GM03348 (cell line): Measurements from ENCODE around the gene EML5.
"Not testable (repeated sequence)": the region's sequence is repeated elsewhere in the genome, so short reads cannot be mapped to it uniquely, and the experiment has no call there.

Experiments used
- DNase-seq: peaks from one replicate; pipeline ENCODE4 v3.0.0; 2012; ENCODE audit warnings: low spot score

The EML5 gene

DNA sequence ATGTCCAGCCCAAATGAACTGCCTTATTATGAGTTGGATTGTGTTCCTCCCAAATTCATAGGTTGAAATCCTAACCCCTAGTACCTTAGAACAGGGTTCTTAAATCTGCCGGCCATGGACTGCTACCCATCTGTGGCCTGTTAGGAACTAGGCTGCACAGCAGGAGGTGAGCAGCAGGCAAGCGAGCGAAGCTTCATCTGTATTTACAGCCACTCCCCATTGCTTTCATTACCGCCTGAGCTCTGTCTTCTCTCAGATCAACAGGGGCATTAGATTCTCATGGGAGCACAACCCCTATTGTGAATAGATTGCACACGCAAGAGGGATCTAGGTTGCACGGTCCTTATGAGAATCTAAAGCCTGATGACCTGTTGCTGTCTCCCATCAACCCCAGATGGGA, 9.8 kb upstream of the EML5 start:
- no peak for DNase-seq

DNA sequence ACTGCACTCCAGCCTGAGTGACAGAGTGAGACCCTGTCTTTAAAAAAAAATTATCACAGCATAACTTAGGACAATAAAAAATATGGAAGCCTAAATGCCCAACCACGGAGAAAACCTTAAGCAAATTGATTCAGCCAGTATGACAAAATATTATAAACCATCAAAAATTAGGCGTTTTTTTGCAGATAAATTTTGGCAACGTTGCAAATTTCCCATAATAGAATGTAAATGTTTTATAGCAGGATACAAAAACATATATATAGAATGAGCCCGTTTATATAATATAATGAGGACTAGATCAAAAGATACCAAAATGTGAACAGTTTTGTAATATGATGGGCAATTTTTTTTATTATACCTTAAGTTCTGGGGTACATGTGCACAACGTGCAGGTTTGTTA, 6.8 kb upstream of the EML5 start:
- no peak for DNase-seq

DNA sequence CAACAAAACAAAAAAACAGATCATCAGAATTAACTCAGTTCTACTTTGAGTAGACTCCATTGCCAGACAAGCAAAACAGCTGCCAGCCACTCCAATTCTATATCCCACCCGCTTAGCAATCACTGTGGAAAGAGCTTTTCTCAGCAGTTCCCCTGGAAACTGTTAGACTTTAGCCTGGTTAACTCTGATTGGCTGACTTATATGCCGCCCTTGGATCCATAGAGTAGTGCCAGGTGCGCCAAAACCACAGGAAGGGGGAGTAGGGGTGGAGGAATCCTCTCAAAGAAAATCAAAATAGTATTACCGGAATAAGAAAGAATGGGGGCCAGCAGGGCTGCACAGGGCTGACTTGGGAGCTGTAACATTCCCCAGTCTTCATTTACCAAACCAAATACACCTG, 5.4 kb upstream of the EML5 start:
- DNase-seq: no peak

DNA sequence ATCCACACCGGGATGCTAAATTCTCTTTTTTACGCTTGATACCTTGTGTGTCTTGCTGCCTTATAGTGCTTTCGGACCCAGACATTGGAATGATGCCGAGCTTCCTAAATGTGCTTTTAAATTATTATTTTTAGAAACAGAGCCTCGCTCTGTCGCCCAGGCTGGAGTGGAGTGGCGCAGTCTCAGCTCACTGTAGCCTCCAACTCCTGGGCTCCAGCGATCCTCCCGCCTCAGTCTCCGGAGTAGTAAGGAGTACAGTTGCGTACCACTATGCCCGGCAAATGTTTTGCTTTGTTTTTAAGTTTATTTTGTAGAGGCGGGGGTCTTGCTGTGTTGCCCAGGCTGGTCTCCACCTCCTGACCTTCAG, 489 bp upstream of the EML5 start:
- DNase-seq: no peak

- DNase-seq: peak; percentile 1
Observed at GRCh38 chr14:88791629-88792472, 902 bp downstream of the EML5 start.

DNA sequence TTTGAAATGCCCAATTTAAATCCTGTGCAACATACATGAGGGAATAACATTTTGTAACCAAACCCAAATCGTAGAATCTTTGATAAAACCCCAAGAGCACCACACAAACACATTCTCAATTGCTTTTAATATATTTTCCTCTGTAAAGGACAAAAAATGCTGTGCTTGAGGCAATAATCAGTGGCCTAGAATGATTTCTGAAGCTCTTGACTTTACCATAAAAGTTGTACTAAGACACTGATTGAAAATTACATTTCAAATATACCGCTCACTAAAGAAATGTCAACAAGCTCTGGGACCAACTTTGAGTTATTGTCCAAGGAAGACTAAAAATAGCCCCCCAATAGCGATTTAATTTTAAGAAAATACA, 1.5 kb downstream of the EML5 start:
- no peak for DNase-seq

DNA sequence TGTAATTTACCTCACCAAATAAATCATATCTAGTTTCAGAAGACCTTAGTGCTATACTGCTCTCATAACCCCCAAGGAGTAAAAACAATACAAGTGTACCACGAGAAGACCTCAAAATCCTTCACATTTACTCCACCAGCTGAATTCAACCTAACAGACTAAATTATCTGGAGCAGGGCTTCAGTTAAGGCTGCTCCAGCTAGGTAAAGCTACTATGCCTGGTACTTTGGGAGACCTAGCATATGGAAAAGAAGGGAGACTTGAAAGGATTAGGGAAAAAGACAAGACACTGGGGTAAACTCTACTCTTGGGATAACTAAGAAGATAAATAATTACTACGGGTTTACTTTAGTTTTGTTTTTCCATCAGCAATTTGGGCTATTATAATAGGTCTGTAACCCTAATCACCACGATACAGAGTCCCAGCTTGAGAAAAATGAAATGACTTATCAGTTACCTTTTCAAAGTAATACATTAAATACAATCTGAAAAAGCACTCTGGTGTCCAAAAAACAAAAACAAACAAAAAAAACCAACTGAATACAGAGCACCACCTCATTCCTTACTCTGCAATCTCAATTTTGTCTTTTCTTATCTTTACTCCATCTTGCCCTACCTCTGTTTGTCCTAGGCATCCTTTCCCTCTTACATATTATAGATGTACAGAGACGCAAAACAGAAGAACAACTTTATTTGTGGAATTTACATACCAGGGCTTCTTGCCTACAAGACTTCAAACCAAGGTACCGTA, 2.1 kb downstream of the EML5 start:
- no peak for DNase-seq

- not testable (repeated sequence) for DNase-seq
Observed at GRCh38 chr14:88789573-88789972, 3.2 kb downstream of the EML5 start.

DNA sequence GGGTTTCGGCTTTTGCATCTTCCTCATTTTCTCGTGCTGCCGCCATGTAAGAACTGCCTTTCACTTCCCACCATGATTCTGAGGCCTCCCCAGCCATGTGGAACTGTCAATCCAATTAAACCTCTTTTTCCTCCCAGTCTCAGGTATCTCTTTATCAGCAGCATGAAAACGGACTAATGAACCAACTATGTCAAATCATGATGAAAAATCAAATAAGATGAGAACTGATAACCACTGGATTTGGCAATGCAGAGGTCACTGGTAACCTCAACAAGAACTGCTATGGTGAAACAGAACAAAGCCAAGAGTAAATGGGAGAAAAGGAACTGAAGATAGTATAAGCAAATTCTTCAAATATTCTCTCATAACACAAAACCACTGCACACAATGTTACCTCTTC, 6.0 kb downstream of the EML5 start:
- no peak for DNase-seq

GRCh38 chr14:88785911-88786310, 6.8 kb downstream of the EML5 start:
- no peak for DNase-seq

DNA sequence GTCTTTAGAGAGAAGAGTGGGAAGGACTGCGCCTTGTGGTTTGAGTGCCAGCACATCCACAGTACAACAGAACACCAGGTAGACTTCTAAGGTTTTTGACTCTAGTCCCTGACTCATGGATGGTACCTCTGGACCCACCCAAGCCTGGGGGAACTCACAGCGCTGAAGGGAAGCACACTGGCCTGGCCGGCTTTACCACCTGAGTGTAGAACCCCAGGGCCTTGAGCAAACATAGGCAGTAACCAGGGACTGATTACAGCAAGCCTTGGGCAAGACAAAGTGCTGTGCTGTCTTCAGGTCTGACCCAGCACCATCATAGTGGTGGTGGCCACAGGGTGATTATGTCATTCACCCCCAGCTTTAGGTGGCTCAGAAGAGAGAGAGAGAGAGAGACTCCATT, 17.2 kb downstream of the EML5 start:
- no peak for DNase-seq

DNA sequence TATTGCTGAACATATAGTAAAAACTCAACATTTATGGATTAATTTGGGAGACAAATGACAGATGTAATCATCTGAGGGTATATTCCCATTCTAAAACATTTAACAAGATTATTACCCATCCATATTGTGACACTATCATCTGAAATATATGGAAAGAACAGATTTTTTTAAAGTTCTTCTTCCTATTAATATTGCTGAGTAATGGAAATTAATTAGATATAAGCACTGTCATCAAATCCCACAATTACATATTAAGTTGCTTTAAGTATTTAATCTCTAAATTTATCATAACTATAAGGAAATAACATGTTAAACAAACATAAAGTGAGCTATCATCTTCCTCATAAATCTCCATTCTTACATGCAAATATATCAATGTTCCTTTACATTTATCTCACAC, 22.0 kb downstream of the EML5 start:
- DNase-seq: no peak

DNA sequence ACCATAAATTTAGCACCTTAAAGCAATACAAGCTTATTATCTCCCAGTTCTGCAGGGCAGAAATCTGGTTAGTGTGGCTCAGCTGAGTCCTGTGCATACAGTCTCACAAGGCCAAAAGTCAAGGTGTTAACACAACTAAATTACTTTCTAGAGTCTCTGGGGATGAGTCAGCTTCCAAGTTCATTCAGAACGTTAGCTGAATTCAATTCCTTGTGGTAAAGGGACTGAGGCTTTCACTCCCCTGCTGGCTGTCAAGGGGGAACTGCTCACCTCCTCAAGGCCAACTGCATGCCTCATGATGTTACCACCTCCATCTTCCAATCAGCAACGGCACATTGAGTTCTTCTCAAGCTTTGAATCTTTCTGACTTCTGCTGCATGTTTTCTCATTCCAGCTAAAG, 27.6 kb downstream of the EML5 start:
- no peak for DNase-seq

GRCh38 chr14:88753873-88754272, 38.9 kb downstream of the EML5 start:
- no peak for DNase-seq

DNA sequence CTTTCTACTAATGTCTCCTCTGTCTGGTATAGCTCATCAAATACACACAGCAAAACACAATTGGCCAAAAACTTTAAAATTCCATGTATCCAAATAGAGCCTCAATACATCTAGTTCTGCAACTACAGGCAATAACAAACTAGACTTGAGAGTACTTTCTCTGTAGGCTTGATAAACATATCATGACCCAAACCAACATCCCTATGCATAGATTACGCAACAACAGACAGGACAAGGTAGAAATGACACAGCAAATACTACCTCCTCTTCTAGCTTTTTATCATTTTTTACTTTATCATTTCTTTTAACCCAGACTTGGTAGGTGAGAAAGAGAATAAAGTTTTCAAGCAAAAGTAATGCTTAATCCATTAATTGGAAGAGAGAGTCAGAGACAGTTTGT, 41.8 kb downstream of the EML5 start:
- DNase-seq: no peak

- no peak for DNase-seq
Observed at GRCh38 chr14:88750413-88750812, 42.3 kb downstream of the EML5 start.

DNA sequence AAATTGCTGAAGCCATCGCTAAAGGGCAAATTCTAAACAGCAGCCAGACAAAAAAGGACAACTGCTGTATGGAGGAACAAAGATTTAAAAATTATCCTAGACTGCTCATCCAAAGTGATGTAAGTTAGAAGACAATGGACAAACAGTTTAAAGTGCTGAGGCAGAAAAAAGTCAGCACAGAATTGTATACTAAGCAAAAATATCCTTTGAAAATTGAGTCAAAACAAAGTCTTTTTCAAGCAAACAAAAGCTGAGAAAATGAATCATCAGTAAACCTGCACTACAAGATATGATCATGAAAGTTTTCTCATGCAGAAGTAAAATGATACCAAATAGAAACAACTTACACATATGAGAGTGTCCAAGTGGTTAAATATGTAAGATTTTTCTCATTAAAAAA, 43.6 kb downstream of the EML5 start:
- DNase-seq: no peak

GRCh38 chr14:88748288-88748687, 44.5 kb downstream of the EML5 start:
- no peak for DNase-seq

- DNase-seq: no peak
Observed at GRCh38 chr14:88746052-88746451, 46.7 kb downstream of the EML5 start.

DNA sequence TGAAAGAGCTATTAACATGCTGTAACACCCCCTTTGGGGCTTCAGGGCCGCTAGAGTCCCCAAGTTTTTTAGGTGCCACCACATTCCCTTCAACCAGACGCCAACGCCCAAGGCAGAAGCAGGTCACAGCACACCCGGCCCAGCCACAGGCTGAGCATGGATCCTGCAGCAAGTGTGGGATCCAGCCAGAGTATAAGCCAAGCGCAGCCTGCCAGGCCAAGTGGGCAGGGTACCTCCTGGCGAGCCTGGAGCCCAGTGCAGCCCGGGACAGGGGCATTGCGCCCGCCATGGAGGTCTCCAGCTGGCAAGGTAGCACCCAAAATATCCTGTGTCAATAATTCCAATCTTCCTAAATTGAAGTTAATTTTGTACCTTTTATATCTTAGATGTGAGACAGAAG, 55.5 kb downstream of the EML5 start:
- DNase-seq: no peak

- no peak for DNase-seq
Observed at GRCh38 chr14:88733121-88733520, 59.6 kb downstream of the EML5 start.

DNA sequence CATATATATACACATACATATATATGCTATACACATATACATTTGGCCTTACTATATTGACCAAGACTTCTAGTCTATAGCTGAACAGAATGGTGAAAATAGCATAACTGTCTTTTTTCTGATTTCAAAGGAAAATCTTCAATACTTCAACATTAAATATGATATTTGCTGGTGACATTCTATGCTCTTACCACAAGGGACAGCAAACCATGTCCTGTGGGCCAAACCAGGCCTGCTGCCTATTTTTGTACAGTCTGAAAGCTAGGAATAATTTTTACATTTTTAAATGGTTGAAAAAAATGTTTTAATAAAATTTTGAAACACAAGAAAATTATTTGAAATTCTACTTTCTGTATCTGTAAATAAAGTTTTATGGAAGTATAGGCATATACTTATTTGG, 63.6 kb downstream of the EML5 start:
- peak; percentile 20 for DNase-seq

DNA sequence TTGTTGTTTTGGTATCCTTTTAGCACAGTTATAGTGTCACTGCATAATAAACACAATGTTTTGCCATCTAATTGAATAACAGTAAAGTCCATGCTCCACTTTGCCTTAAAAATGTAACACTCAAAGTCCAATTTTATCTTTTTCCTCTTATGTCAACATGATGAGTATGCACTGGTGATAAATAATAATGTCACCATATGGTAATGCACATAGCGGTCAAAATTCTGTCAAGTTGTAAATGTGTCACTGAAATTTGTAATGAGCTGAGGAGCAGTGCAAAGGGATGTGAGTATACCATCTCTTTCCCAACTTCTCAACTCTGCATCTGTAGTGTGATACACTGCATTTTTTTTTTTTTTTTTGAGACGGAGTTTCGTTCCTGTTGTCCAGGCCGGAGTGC, 65.7 kb downstream of the EML5 start:
- no peak for DNase-seq

- no peak for DNase-seq
Observed at GRCh38 chr14:88710709-88711108, 82.0 kb downstream of the EML5 start.
